Activated CD4-positive, alpha-beta T cell treated with anti-CD3 and anti-CD28 coated beads for 1 hour (primary cell): ENCODE results near the gene DPP10.
"Not testable (repeated sequence)": the region's sequence is repeated elsewhere in the genome, so short reads cannot be mapped to it uniquely, and the experiment has no call there.

Source experiments
- DNase-seq: peaks from one replicate; pipeline ENCODE4 v3.0.0-alpha.2; 2020

The DPP10 gene

GRCh38 chr2:114729026-114729425 is 286.6 kb downstream of the DPP10 start:
- DNase-seq, result no peak

- DNase-seq, result no peak
Observed at GRCh38 chr2:114735126-114735525, 292.7 kb downstream of the DPP10 start.

GRCh38 chr2:114742245-114742644 is 299.8 kb downstream of the DPP10 start:
- no peak for DNase-seq

GRCh38 chr2:114745700-114746099 is 303.3 kb downstream of the DPP10 start:
- DNase-seq, result no peak

GRCh38 chr2:114748175-114748574 is 305.7 kb downstream of the DPP10 start:
- DNase-seq, result not testable (repeated sequence)

DNA sequence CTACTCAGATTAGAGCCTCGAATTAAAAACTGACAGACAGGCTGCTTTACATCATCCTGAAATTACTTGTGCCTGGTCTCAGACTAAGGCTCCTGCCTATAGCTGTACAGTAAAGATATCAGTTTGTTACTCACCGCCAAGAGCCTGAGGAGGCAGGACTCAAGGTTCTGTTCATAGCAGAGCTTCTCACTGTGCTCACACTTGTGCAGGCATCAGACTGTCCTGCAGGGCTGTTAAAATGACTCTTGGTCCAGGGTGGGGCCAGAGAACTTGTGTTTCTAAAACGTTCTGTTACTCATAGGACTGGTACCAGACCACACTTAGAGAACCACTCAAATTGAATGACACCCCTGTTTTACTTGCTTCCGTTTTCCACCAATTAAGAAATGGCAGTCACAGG is 310.0 kb downstream of the DPP10 start:
- DNase-seq, result no peak

GRCh38 chr2:114753145-114753544 is 310.7 kb downstream of the DPP10 start:
- no peak for DNase-seq

- no peak for DNase-seq
Observed at GRCh38 chr2:114754907-114755563, 312.6 kb downstream of the DPP10 start.

DNA sequence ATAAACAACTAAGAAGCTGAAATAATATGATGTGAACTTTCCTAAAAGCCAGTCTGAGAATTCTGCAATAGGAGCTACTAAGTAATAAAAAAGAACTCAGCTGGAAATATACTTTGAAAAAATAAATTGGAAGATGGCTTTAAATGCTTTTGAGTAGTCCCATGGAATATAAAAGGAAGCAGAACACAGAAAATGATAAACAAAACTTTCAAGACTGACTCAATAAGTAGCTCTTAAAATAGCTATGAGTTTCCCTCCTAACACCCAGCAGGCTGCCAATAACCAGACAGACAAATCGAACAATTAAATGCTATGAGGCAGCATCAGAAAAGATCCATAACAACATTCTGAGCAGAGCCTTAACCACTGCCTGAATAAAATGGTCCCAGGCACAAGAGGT is 319.9 kb downstream of the DPP10 start:
- no peak for DNase-seq

GRCh38 chr2:114762986-114763385 is 320.5 kb downstream of the DPP10 start:
- no peak for DNase-seq

- DNase-seq, result no peak
Observed at GRCh38 chr2:114769110-114769509, 326.7 kb downstream of the DPP10 start.

DNA sequence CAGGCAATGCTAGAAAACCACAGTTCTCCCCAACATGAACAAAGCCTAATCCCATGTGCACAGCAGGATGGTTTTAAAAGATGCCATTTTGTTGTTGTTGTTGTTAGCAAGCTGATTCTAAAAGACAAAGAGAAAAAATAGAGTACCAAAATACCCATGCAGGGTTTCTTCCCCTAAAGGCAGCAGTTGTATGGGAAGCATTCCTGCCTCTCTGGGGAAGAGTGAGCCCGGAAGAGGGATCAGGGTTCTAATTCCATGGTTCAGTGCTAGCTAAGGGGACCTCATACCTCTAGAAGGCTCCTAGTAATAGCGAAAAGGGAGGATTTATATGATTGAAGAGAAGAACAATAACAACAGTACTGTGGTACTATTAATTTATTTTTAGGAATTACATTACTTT is 327.6 kb downstream of the DPP10 start:
- no peak for DNase-seq

DNA sequence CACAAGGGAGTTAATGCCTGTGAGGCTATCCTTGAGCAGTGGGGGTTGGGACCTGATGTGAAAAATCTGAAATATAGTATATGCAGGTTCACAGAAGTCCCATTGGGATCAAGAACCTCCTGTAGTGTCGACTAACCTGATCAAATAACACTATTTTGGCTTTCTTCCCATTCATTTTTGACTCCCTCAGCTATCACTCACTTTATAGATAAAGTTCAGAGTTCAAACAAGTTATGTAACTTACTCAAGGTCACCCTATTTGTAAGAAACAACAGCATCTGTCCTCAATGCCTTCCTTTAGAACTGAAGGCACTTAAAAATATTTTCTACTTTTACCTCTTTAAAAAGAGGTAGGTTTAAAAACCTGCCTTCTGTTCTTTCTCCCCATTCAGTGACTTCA is 341.6 kb downstream of the DPP10 start:
- DNase-seq, result no peak

DNA sequence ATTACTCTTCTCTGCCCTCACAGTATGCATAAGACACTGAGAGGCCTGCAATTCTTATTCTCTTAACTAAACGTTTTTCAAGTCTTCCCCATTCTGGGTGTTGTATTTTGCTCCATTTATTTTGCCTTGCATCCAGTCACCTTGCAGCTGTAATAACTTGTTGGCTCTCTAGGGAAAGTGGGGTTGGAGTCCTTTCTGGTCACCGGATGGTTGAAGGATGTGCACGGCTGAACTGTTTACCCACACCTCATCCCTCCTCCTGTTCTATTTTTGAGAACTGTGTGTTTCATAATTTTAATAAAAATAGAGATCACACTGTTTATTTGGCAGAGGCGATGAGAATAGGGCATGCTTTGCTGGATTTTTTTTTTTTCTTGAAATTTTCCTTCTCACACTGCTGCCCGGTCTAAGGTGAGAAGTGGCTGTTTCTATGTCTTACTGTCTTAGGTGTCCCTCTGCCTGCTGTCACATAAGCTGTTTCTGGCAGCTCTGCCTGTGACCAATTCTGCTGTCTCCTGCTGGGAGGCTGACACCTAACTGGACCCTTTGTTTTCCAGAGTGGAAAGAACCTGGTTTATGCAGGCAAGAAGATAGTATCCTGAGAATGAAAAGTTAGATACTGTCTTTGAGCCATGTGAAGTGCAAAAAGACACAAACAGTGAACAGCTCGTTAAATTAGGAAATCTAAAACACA is 342.6 kb downstream of the DPP10 start:
- DNase-seq, result no peak

DNA sequence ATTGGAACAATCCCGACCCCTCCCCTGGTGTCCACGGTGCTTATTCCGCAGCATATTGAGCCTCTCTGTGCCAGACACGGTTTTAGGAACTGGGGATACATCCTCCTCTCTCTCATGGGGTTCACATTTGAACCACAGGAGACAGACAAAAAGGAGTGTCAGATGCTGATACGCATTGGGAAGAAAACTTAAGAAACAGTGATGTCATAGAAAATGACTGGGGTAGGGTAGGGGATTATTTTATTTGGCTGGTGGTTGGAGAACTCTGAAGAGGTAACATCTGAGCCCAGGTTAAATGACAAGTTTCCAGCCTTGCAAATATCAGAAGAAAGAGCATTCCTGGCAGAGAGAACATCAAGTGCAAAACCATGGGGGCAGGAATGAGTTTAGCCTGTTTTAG is 344.5 kb downstream of the DPP10 start:
- DNase-seq, result no peak

- DNase-seq, result no peak
Observed at GRCh38 chr2:114787486-114787885, 345.0 kb downstream of the DPP10 start.

DNA sequence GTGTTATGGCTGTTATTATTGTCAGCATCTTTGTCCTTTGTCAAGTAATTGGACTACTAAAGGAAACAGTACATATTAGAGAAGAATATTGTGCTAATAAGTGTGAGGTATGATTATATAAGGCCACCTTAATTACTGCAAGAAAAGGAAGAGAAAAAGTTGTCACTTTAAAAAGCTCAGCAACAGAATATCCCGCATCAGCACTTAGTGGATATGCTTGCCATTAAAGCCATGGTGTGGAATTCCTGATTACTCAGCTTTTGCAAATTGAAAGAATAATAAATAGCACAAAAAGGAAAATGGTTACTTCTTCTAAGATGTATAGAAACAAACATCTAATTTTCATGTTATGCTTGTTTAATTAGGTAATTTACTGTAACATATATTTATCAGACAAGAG is 347.5 kb downstream of the DPP10 start:
- no peak for DNase-seq

GRCh38 chr2:114797540-114797939 is 355.1 kb downstream of the DPP10 start:
- no peak for DNase-seq

DNA sequence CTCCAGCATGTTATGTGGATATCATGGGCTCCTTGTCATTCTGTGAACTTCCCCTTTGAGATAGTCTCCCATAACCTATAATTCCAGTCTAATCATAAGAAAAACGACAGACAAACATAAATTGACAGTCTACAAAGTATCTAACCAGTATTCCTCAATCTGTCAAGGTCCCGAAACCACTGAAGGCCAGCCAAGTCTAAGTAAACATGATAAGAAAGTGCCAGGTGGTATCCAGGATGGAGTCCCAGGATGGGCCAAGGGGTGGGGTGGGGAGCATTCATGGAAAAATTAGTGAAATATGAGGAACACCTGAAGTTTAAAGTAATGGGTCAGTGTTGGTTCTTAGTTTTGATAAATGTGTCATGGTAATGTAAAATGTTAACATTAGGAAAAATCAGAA is 355.5 kb downstream of the DPP10 start:
- DNase-seq, result no peak

DNA sequence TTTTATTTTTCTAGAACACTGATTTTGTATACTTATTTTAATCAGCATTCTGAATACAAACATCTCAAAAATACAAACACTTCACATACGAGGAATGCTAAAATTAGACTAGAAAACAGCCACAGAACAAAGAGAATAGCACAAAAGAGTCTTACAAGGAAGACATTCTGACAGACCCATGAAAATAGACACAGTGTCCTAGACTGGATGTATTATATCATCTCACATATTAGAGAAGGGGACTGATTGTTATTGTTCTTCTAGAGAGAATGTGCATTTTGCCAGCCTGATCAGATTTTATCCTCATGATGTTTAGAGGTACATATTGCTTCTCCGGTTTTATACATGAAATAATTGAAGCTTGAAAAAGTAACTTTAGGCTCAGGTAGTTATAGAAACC is 357.9 kb downstream of the DPP10 start:
- no peak for DNase-seq

DNA sequence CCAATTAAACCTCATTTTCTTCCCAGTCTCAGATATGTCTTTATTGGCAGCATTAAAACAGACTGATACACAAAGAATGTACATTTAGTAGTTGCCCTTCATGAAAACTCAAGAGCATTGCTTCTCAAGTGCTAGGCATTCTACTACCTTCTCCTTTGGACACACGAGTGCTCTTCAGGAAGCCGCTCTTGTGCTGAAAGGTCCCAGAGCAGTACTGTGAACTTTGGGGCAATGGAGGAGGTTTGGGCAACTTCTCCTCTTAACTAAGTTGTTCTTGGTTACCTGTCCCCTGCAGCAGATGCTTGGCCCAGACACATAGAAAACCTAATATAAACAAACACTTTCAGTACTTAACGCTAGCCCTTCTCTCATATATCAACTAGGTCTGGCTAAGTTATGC is 362.8 kb downstream of the DPP10 start:
- DNase-seq, result no peak

DNA sequence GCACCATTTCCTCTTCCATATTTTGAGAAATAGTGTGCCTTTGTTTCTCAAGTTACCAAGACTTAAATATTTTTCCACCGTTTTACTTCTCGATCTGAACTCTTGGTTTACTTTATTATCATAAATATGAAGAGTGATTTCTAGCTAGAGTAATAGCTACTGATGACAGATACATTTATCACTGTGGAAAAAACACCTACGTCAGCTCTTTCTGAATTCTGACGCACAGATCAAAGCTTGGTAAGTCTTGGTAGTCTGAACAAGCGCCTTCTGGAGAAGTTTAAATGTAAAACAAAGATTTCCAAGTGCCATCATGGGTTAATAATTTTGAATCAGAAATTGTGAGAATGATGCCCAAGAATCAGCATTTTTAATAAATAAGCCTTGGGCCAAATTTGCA is 367.7 kb downstream of the DPP10 start:
- no peak for DNase-seq

DNA sequence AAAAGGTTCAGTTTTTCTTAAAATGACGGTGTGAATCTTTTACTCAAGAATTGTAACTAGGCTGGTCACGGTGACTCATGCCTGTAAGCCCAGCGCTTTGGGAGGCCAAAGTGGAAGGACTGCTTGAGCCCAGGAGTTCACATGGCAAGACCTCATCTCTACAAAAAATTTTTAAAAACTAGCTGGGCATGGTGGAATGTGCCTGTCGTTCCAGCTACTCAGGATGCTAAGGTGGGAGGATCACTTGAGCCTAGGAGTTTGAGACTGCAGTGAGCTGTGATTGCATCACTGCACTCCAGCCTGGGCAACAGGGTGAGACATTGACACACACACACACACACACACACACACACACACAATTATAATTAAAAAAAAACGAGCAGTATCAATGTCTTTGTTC is 369.8 kb downstream of the DPP10 start:
- DNase-seq, result no peak

GRCh38 chr2:114814355-114814754 is 371.9 kb downstream of the DPP10 start:
- no peak for DNase-seq

- no peak for DNase-seq
Observed at GRCh38 chr2:114821055-114821454, 378.6 kb downstream of the DPP10 start.
